K562 (cell line): ENCODE measurements around the gene CNOT6L. TPM values are rescaled to one million over a fixed set of nuclear protein-coding genes. Genes with fewer than 3 reads are reported as not detected.

Experiments
- ATAC-seq: fragments of 200-7000 bp; cut with Tn5 transposase; 3 replicates; pipeline ENCODE4 v1.9.1; 2020; ENCODE audit warnings: moderate library complexity
- BruUV-seq: library from RNA; stranded (reverse); fragments of 400-500 nt; replicated peaks from 2 replicates; lab custom pipeline; 2021; lab: Mats Ljungman, UMichigan
- CTCF ChIA-PET: fragments of 300-600 bp; formaldehyde crosslinking; extraction: SDS; loops from one replicate; lab custom pipeline; 2021; ENCODE audit warnings: low intra/inter-chr PET ratio; lab: Yijun Ruan, JAX
- POLR2A ChIA-PET: fragments of 300-600, 350-650 bp; sonication (Branson Sonifier 250); formaldehyde crosslinking; extraction: SDS; loops from one replicate; lab custom pipeline; 2021; ENCODE audit warnings: antibody characterized with exemption, inconsistent platforms; lab: Yijun Ruan, JAX
- DNase-seq, 4 experiments: peaks; one replicate each; pipeline versions ENCODE4 v3.0.0 to v3.0.0-alpha.2; 2011 to 2018; ENCODE audit warnings: low spot score in 3 of 4, mixed read lengths in 3 of 4; ENCODE audit errors: extremely low read depth in 1 of 4
- FAIRE-seq: peaks from 2 replicates; lab custom pipeline; 2011; peaks lifted over from hg19 to GRCh38; lab: Jason Lieb, UNC
- H2AFZ ChIP-seq: 2 replicates; pipeline ENCODE4 v1.6.0; 2011; ENCODE audit warnings: low read depth, low read length, control low read depth, inconsistent platforms
- H3K27ac ChIP-seq: fragments of 200-600 bp; 3 replicates; pipeline ENCODE4 v1.8.0; 2011; ENCODE audit warnings: low read depth, mild to moderate bottlenecking, control low read depth, inconsistent platforms, low read length, moderate library complexity, mixed read lengths; ENCODE audit errors: extremely low read depth
- H3K27me3 ChIP-seq, 2 experiments: fragments of 300-600 bp in 1 of 2; 2 replicates in 1 of 2; 3 replicates in 1 of 2; pipeline versions ENCODE4 v1.6.0 to v1.8.0; 2011; ENCODE audit warnings: inconsistent platforms in 2 of 2, low read length in 2 of 2, mild to moderate bottlenecking in 1 of 2, mixed read lengths in 1 of 2, moderate library complexity in 1 of 2; ENCODE audit not compliant: control insufficient read depth in 2 of 2, insufficient read depth in 2 of 2
- H3K36me3 ChIP-seq: fragments of 300-600 bp; 3 replicates; pipeline ENCODE4 v1.8.0; 2011; ENCODE audit warnings: mild to moderate bottlenecking, low read length, inconsistent platforms; ENCODE audit not compliant: control insufficient read depth, insufficient read depth
- H3K4me1 ChIP-seq, 2 experiments: fragments of 200-600 bp in 1 of 2; replicated peaks in 1 of 2; 2 replicates in 1 of 2; 3 replicates in 1 of 2; pipeline versions ENCODE4 v1.5.1 to v1.8.0; 2011; ENCODE audit warnings: inconsistent platforms in 2 of 2, low read length in 2 of 2, mild to moderate bottlenecking in 1 of 2, mixed read lengths in 1 of 2, moderate library complexity in 1 of 2; ENCODE audit not compliant: control insufficient read depth in 2 of 2, insufficient read depth in 2 of 2
- H3K4me2 ChIP-seq: 2 replicates; pipeline ENCODE4 v1.6.1; 2011; ENCODE audit warnings: low read length, control low read depth, inconsistent platforms, mixed read lengths; ENCODE audit not compliant: insufficient read depth
- H3K4me3 ChIP-seq: fragments of 200-600 bp; sonication (generic), shearing (Covaris generic); 2 replicates; pipeline ENCODE4 v1.5.1; 2016; ENCODE audit warnings: control low read depth, inconsistent platforms
- H3K79me2 ChIP-seq: fragments of 200-600 bp; 3 replicates; pipeline ENCODE4 v1.8.0; 2011; ENCODE audit warnings: low read length, inconsistent platforms; ENCODE audit not compliant: control insufficient read depth, insufficient read depth
- H3K9ac ChIP-seq, 2 experiments: 2 replicates each; pipeline versions ENCODE4 v1.6.0 to v1.6.1; 2011; ENCODE audit warnings: low read depth in 2 of 2, low read length in 2 of 2, control low read depth in 1 of 2, inconsistent platforms in 1 of 2, mild to moderate bottlenecking in 1 of 2, mixed read lengths in 1 of 2; ENCODE audit not compliant: insufficient read depth in 1 of 2
- H3K9me1 ChIP-seq: one replicate; pipeline ENCODE4 v1.6.0; 2011; ENCODE audit warnings: inconsistent platforms, mild to moderate bottlenecking, low read length, moderate library complexity; ENCODE audit not compliant: control insufficient read depth, insufficient read depth
- H3K9me3 ChIP-seq: replicated peaks from 2 replicates; pipeline ENCODE4 v1.5.1; 2011; ENCODE audit warnings: low read depth, low read length, inconsistent platforms; ENCODE audit not compliant: control insufficient read depth, insufficient read depth
- H4K20me1 ChIP-seq: replicated peaks from 2 replicates; pipeline ENCODE4 v1.6.1; 2011; ENCODE audit warnings: low read length, inconsistent platforms, mixed read lengths; ENCODE audit not compliant: control insufficient read depth, insufficient read depth
- CEBPB ChIP-seq: fragments of 450-650 bp; IDR thresholded peaks from 2 replicates; pipeline ENCODE4 v1.6.1; 2016; ENCODE audit warnings: missing genetic modification characterization, missing compliant biosample characterization
- CEBPG ChIP-seq, 3 experiments: fragments of 200-800 bp in 1 of 3; sonication (Bioruptor generic) in 1 of 3; sonication (generic) in 1 of 3; formaldehyde crosslinking in 1 of 3; IDR thresholded peaks in 2 of 3; conservative IDR thresholded peaks in 1 of 3; 2 replicates each; pipeline versions ENCODE4 v1.6.1 to v1.8.0; 2016 to 2022; ENCODE audit warnings: missing compliant biosample characterization in 2 of 3, missing genetic modification characterization in 2 of 3, mild to moderate bottlenecking in 1 of 3, missing genetic modification reagents in 1 of 3
- STAG1 ChIP-seq: sonication (generic); formaldehyde crosslinking; IDR thresholded peaks from 2 replicates; pipeline ENCODE4 v1.5.0; 2020; ENCODE audit warnings: missing genetic modification reagents, borderline replicate concordance
- WGBS: fragments of 100-300 bp; shearing (Covaris generic); methylation state at CpG from one replicate; pipeline ENCODE4 v1.1.6; 2016; ENCODE audit warnings: low coverage, mixed read lengths; ENCODE audit not compliant: insufficient coverage; ENCODE audit errors: missing lambda C conversion rate; 5-methylcytosine and 5-hydroxymethylcytosine counted together
- in situ Hi-C: fragments of 300-500 bp; cut with MboI; formaldehyde crosslinking; loops from 4 replicates; pipeline ENCODE4 v1.15.0; 2018; ENCODE audit warnings: inconsistent platforms, mixed read lengths
- intact Hi-C: fragments of 100-400 bp; cut with micrococcal nuclease; formaldehyde crosslinking; loops from 2 replicates; pipeline ENCODE4 v1.14.2; 2022
- polyA plus RNA-seq, 8 experiments: library from polyadenylated mRNA; depleted of rRNA in 4 of 8; stranded (reverse) in 5 of 8; unstranded in 3 of 8; fragments of >200 nt; fragmentation: Nextera tagmentation in 2 of 8; fragmentation: Illumina TruSeq in 1 of 8; extraction: Ambion mirVana in 2 of 8; extraction: Trizol in 1 of 8; gene quantifications; 2 replicates each; pipeline versions ENCODE4 v1.2.1 to v1.2.3, GENCODE V29; 2011 to 2014; ENCODE audit warnings: inconsistent platforms in 1 of 8, missing spikeins in 1 of 8
- total RNA-seq, 7 experiments: library from RNA; depleted of rRNA in 6 of 7; stranded (reverse); fragments of >200 nt in 6 of 7; fragmentation: Illumina TruSeq in 2 of 7; extraction: Trizol in 2 of 7; gene quantifications; 2 replicates each; pipeline versions ENCODE4 v1.2.1 to v1.2.3, GENCODE V29; 2011 to 2021; ENCODE audit warnings: low replicate concordance in 1 of 7

CNOT6L gene
- total and polyA plus RNA-seq, 9 of the 15 experiments (the other 6 are each of a cell fraction or from before 2014, with no cell fraction given) = 3.7 to 27.9 (median 6.5) TPM

DNA sequence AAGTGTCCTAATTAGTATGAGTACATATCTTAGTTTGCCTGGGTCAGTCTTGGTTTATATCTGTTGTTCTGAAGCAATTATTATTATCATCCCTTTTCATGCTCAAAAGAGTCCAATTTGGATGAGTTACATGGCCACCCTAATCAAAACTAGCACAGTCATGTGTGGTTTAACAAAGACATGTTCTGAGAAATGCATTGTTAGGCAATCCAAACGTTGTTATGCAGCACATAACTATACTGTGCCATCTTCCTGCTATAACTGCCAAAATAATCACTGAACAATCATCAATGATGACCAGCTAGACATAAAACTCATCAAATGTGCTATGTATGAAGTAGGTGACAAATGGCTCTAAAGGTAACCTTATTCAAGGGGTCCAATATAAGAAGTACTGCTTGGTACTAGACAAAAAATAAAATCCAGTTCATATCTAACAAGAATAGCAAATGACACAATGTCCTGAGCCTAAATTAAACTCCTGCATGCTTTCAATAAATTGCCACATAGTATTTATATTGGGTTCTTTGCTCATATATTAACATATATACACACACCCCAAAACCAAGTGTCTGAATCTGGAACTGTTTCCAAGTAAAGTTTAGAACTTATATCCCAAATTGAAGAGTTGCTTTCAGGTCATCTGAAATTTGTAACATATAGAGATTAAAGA is 41.9 kb downstream of the CNOT6L start:
- TF ChIP-seq CEBPB = peak; percentile 59
- TF ChIP-seq CEBPG (CRISPR knock-in tag; IDR thresholded peaks at IDR 0.05) = no peak
- peak in 1 of 2 experiments; percentile 54; a peak in 1 of 4 replicates for TF ChIP-seq CEBPG (tag; conservative IDR thresholded peaks at IDR 0.05 in 1 of 2, IDR thresholded peaks at IDR 0.05 in 1 of 2)
- TF ChIP-seq STAG1 (CRISPR knock-in tag) = no peak
- H2AFZ ChIP-seq = no peak overlapping the region
- H3K4me1 ChIP-seq = peaks cover 0 to 8% of the 10 kb centered on the region in 2 experiments; a peak in 2 of 5 replicates
- H3K27me3 ChIP-seq = no peaks in the 10 kb centered on the region
- no peak overlapping the region for H3K9ac ChIP-seq
- peaks cover 4% of the 10 kb centered on the region; the same call in 1 of the 2 replicates for H4K20me1 ChIP-seq
- ChIA-PET POLR2A (interaction anchor here (1.3 kb wide), 1 partner anchor 10 kb away, joined by 3 read pairs; no protein-coding TSS in a partner anchor), CTCF (no interaction called here)
- FAIRE-seq = no peak
- no peaks in the 10 kb centered on the region for H3K9me3 ChIP-seq
- no peak for DNase-seq
- H3K27ac ChIP-seq = no peak overlapping the region
- H3K79me2 ChIP-seq = peaks cover 38% of the 10 kb centered on the region
- no peaks in the 10 kb centered on the region for H3K9me1 ChIP-seq
- 0% methylated on average over 1 of the region's 1 CpG for WGBS
- peaks cover 10% of the 10 kb centered on the region; the same call in 1 of the 3 replicates for H3K36me3 ChIP-seq
- intact Hi-C loops = no loop called here
- ATAC-seq = peak; percentile 49; the same call in 1 of the 3 replicates
- no peak overlapping the region for H3K4me3 ChIP-seq
- no peak overlapping the region for H3K4me2 ChIP-seq
- no TSS peak for BruUV-seq
- in situ Hi-C loops = no loop called here
